GM19372 (cell line): ENCODE measurements around the gene MAMDC2.

Experiments
- ATAC-seq: cut with Tn5 transposase; IDR thresholded peaks from one replicate; pipeline ENCODE4 v1.9.1; 2021; ENCODE audit warnings: mild to moderate bottlenecking, low read depth, moderate library complexity; ENCODE audit not compliant: unreplicated experiment

MAMDC2 gene, protein sequence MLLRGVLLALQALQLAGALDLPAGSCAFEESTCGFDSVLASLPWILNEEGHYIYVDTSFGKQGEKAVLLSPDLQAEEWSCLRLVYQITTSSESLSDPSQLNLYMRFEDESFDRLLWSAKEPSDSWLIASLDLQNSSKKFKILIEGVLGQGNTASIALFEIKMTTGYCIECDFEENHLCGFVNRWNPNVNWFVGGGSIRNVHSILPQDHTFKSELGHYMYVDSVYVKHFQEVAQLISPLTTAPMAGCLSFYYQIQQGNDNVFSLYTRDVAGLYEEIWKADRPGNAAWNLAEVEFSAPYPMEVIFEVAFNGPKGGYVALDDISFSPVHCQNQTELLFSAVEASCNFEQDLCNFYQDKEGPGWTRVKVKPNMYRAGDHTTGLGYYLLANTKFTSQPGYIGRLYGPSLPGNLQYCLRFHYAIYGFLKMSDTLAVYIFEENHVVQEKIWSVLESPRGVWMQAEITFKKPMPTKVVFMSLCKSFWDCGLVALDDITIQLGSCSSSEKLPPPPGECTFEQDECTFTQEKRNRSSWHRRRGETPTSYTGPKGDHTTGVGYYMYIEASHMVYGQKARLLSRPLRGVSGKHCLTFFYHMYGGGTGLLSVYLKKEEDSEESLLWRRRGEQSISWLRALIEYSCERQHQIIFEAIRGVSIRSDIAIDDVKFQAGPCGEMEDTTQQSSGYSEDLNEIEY

DNA sequence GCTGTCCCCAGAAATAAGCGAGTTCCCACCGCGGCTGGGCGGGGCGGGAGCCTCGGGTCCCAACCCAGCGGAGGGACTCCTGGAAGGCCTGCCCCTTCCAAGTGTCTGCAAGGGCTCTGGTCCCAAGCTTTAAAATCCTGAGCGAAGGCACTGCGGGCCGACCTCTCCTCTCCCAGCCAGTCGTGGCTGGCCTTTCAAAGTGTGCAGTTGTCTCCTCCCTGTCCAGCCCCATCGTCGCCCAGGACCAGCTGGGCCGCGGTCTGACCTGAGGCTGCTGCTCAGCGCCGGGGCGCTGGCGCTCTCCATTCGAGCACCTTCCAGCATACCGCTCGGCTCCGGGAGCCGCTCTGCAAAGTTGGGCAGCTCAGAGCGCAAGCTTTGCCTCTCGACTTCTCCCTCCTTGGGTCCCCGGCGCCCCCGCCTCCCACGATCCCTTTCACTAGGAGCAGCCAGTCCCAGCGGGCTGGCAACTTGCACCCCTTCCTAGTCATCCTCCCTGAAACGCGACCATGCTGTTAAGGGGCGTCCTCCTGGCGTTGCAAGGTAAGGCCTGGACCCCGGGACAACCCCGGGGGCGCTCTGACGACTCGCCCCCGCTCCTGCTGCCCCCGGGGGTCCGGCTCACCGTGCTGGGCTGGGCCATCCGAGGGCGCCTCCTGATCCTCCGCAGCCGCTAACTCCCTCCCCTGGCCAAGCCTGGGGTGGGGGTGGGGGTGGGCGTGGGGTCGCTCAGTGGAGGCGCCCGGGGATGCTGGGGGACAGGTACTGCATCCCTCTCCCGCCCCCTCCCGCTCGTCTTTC, at the start of gene MAMDC2:
TSS of gene MAMDC2 (plus strand) at position 160 of the 801 bp plus-strand sequence. CDS start at position 510, 350 bp downstream.
- no peak for ATAC-seq

GRCh38 chr9:69995846-69996245, 47.8 kb upstream of the MAMDC2 start:
- no peak for ATAC-seq

DNA sequence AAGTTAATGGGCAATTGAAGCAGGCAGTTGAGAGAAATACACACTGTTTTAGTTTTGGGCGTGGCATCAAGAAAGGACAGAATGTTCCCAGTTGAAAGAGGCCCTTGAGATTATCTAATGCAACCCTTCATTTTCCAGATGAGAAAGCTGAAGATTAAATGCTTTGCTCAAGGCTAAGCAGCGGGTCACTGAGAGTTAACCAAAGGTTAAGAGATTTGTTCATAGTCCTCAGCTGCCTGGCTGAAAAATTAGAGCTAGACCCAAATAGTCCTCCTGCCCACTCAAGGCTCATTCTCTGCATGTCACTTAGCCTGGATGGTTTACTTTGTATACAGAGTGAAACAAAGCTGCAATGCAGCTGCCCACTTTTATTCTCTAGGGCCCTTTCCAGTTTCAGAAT, 46.7 kb upstream of the MAMDC2 start:
- no peak for ATAC-seq

DNA sequence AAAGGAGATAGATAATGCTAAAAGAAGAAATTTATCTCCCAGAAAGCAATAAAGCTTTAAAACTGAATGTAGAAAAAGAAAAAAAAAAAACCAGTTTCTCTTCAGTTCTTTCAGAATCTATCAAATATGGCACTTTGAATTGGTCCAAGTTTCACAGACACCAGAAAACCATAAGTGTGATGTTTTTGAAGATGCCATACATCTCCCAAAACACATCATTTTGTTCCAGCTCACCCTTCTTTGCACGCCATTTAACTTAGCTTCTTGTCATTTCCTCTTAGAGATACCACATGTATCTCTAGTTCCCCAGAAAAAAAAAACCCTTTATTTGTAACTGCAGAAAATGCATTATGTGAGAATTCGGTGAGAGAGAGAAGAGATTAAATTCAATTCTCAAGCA, 46.1 kb upstream of the MAMDC2 start:
- ATAC-seq = no peak

DNA sequence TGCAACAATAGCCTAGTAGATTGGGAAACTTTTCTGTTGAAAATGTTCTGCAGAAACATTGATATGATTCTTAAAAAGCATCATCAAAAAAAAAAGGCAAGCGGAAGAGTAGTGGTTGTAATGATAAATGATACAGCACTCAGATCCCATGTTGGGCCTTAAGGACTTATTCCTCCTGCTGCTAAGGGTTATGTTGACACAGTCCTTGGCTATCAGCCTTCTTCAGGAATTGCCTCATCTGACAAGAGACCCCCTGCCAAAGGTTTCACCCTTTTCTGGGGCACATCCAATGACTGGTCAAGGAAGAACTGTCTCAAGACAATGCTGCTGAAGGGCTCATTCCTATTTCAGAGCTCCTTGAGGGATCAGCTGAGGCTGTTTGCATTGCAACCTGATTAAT, 44.3 kb upstream of the MAMDC2 start:
- no peak for ATAC-seq

DNA sequence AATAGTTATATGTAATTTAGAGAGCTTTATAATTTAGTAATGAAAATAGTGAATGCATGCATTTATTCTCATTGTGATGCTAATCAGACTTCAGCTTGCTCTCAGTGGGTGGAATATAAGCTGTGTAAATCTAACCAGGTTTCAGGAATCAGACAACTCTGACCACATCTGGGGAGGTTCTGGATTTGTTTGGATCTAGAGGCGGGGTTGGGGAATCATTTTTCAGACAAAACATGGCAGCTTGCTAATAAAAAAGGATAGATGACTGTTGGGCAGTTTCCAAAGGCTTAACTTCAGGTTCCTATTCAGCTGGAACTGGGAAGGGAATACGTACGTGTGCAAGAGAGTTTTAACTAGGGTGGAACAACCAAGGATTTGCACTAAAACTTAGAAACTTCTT, 43.2 kb upstream of the MAMDC2 start:
- ATAC-seq = no peak

- ATAC-seq = no peak
Observed at GRCh38 chr9:70003901-70004714, 39.5 kb upstream of the MAMDC2 start.

DNA sequence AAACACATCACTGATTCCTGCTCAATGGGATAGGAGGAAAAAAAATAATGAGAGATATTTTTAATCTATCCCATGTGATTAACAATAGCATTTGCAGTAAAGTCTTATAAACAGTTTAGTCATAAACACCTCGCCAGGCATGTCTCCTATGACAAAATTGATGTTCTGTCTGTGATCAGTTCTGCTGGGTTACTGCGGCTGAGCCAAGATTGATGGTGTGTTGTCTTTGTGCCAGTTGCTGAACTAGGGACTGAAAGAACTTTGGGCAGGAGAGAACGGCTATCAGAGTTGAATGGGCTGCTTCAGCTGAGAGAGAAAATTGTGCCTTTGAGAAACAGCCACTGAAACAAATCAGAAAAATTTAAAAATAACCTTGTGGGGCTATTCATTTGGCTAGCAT, 37.3 kb upstream of the MAMDC2 start:
- ATAC-seq = no peak

- no peak for ATAC-seq
Observed at GRCh38 chr9:70007831-70008230, 35.8 kb upstream of the MAMDC2 start.

DNA sequence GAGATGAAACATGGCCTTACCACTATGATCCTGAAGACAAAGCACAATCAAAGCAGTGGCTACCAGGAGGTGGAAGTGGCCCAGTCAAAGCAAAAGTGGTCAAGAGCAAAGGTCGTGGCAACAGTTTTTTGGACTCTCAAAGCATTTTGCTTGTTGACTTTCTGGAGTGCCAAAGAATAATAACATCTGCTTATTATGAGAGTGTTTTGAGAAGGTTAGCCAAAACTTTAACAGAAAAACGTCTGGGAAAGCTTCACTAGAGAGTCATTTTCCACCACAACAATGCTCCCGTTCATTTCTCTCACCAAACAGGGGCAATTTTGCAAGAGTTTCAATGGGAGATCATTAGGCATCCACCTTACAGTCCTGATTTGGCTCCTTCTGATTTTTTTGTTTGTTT, 33.6 kb upstream of the MAMDC2 start:
- ATAC-seq = no peak

- no peak for ATAC-seq
Observed at GRCh38 chr9:70011366-70011765, 32.3 kb upstream of the MAMDC2 start.

GRCh38 chr9:70012569-70012968, 31.1 kb upstream of the MAMDC2 start:
- ATAC-seq = no peak

GRCh38 chr9:70013598-70014196, 30.0 kb upstream of the MAMDC2 start:
- no peak for ATAC-seq

DNA sequence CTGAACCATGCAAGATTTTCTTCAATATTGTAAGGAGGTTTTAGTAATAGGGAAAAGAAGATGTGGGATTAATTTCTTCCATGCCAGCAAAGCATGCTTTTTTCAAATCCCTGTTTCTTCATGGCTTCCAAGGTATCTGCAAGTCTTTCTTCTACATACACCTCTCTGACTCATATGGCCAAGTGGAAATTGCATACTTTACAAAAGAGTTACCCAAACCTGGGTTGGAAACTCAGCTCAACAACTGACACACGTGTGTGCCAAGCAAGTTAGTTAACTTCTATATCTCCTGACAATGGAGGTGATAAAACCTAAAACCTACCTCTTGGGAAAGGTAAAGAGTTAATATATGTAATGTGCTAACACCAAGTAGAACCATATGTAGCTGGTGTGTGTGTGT, 28.5 kb upstream of the MAMDC2 start:
- ATAC-seq = no peak

DNA sequence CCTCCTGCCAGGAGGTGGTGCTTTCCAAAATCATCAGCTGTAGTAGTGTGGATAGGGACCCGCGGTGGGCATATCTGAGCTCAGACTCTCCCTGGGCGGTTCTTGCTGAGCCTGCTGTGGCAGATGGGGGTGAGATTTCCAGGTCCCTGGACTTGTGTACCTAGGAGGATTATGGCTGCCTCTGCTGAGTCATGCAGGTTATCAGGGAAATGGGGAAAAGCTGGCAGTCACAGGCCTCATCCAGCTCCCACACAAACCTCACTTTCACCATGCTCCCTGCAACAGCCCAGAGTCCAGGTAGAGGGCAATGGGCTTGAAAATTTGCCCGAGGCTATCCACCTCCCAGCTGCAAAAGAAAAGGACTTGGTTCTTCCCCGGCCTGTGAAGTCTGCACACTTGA, 23.4 kb upstream of the MAMDC2 start:
- ATAC-seq = no peak

GRCh38 chr9:70020991-70021571, 22.6 kb upstream of the MAMDC2 start:
- no peak for ATAC-seq

DNA sequence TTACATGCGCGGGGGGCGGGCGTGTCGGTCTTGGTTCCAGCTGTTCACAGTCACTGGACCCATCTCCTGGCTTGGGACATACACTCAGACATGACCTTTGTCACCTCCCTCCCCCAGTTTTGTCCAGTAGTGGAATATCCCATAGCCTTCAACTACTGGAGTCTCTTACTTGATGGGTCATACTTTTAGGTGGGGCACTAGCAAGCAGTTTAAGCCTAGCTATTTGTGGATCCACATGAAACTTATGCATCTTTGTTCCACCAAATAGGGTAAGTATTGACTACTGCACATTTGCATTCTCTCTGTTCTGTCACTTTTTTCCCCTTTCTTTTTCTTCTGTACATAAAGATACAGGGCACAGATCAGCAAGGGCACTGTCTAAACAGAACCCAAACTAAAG, 15.4 kb upstream of the MAMDC2 start:
- ATAC-seq = no peak

DNA sequence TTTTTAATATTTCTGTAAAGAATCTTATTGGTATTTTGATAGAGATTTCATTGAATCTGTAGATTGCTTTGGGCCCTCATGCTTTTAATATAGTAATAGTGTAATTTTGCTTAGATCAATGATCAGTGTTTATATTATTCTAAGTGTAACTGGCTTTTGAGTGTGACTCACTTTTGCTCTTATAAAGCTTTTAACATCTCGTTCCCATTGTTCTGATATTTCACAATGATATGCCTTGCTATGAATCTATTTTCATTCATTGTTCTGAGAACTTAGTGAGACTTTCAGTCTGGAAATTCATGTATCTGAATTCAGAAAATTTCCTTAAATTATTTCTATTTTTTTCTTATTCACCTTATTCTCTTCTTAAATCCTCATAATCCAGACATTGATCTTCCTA, 13.5 kb upstream of the MAMDC2 start:
- no peak for ATAC-seq

- ATAC-seq = no peak
Observed at GRCh38 chr9:70031141-70031545, 12.5 kb upstream of the MAMDC2 start.

DNA sequence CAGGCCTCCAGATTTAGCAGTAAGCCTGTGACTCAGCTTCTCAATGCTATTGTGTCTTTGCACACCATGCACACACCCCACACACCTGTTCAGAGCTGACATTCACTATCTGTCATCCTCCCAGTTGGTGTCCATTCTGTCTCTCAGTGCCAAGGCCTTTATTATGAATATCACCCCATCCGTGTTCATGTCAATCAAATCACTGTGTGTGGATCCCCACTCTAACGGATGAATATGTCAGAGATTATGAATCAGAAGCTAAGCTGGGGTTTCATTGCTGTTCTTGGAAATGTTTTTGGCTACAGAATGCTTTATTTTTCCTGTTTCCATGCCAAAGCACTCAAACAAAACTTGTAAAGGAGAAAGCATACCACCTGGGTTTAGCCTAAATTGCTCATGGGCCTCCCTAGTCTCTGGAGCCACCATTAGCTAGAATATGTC, 9.4 kb upstream of the MAMDC2 start:
- no peak for ATAC-seq
